Astrocyte (in vitro differentiated cells and primary cell): ENCODE results near the gene CNTNAP2.
"Not testable (repeated sequence)": the region's sequence is repeated elsewhere in the genome, so short reads cannot be mapped to it uniquely, and the experiment has no call there.

Experiments
- CTCF ChIP-seq: IDR thresholded peaks from 2 replicates; pipeline ENCODE4 v1.5.1; 2011; ENCODE audit warnings: low read depth, mild to moderate bottlenecking, inconsistent platforms, low read length, moderate library complexity; ENCODE audit not compliant: insufficient read depth
- EZH2 ChIP-seq: IDR thresholded peaks from 2 replicates; pipeline ENCODE4 v1.6.1; 2012; ENCODE audit warnings: mild to moderate bottlenecking, low read length, inconsistent platforms; ENCODE audit not compliant: insufficient read depth

- TF ChIP-seq CTCF, EZH2: not testable (repeated sequence)
These were observed 2346.2 kb downstream of the CNTNAP2 start for GRCh38 chr7:148462774-148463173.
